ENCODE results near the gene DSE.

- TF ChIP-seq CTCF (IDR thresholded peaks at IDR 0.05) (no peak), POLR2A (IDR thresholded peaks at IDR 0.05) (no peak)
Observed at GRCh38 chr6:116412270-116412669, 41.5 kb downstream of the DSE start.
